Mucosa of descending colon (tissue), 3 donors: ENCODE data around the gene CCL26. TPM values are rescaled to one million over a fixed set of nuclear protein-coding genes. Genes with fewer than 3 reads are reported as not detected.

Source experiments
- ATAC-seq: fragments of 200-7000 bp; cut with Tn5 transposase; one replicate; pipeline ENCODE4 v1.9.1; 2020; ENCODE audit warnings: mild to moderate bottlenecking, moderate library complexity
- DNase-seq, 3 donors: peaks; one replicate each; pipeline ENCODE4 v3.0.0-alpha.2; 2020
- H3K36me3 ChIP-seq: fragments of 200-600 bp; one replicate; pipeline ENCODE4 v1.8.0; 2021; ENCODE audit warnings: low read depth, mild to moderate bottlenecking
- H3K4me1 ChIP-seq: fragments of 200-600 bp; one replicate; pipeline ENCODE4 v1.8.0; 2021; ENCODE audit warnings: low read depth, mild to moderate bottlenecking
- H3K4me3 ChIP-seq: fragments of 200-600 bp; one replicate; pipeline ENCODE4 v1.8.0; 2021; ENCODE audit warnings: mild to moderate bottlenecking
- H3K9me3 ChIP-seq: fragments of 200-600 bp; one replicate; pipeline ENCODE4 v1.8.0; 2021; ENCODE audit warnings: mild to moderate bottlenecking
- intact Hi-C, 2 donors: fragments of 100-400 bp; cut with DNase I in 1 of 2; cut with micrococcal nuclease in 1 of 2; formaldehyde crosslinking; loops; one replicate each; pipeline versions ENCODE4 v1.11.0 to v1.11.1; 2022; cut with DNase I, micrococcal nuclease
- total RNA-seq, 3 donors: library from RNA; stranded (reverse); fragmentation: NEBNext Ultra II Directional in 2 of 3; extraction: Animal tissue kit (Norgen Biotek cat#: 25700) in 2 of 3; gene quantifications; one replicate each; pipeline versions ENCODE4 v1.2.1 to v1.2.4, GENCODE V29; 2021 to 2023
- TF ChIP-seq, protein P1 (sequence below): fragments of 200-600 bp; IDR thresholded peaks from one replicate; pipeline ENCODE4 v1.8.0; 2022; ENCODE audit warnings: antibody characterized with exemption, mild to moderate bottlenecking
- donor health status: DM: no; HTN: no; CAD: no; lungs with moderate emphysema.
- donor health status: DM: no; HTN: no; CAD: no.
- donor health status: DM: no; HTN: yes; CAD: no.

The CCL26 gene
- total RNA-seq, 3 donors from 2014 or later: 0.84 to 1.1 TPM; not detected in 1

DNA sequence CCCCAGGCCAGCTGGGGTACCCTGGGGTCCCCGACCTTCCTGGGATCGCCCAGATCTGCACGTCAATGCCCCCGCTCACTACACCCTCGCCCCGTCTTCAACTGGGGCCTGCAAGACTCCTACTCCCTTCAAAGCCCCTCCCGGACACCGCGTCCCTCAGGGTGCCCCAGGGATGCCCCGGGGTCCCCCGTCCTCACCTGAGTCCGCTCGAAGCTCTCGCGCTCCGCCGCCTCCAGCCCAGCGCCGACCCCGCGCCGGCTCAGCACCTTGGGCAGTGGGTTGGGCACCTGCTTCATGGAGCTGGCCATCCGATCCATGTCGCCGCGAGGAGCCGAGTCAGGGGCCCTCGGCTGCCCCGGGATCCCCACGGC is 33.4 kb downstream of the CCL26 start, which contains the start of gene HIP1:
Gene HIP1, minus strand, starts transcription at position 338 of the 371 bp plus-strand sequence. Its CDS starts 21 bp downstream, at position 317.
- no peaks in the 10 kb centered on the region for H3K9me3 ChIP-seq
- no peak for ATAC-seq
- peaks cover 16% of the 10 kb centered on the region for H3K4me1 ChIP-seq
- TF ChIP-seq, protein P1, sequence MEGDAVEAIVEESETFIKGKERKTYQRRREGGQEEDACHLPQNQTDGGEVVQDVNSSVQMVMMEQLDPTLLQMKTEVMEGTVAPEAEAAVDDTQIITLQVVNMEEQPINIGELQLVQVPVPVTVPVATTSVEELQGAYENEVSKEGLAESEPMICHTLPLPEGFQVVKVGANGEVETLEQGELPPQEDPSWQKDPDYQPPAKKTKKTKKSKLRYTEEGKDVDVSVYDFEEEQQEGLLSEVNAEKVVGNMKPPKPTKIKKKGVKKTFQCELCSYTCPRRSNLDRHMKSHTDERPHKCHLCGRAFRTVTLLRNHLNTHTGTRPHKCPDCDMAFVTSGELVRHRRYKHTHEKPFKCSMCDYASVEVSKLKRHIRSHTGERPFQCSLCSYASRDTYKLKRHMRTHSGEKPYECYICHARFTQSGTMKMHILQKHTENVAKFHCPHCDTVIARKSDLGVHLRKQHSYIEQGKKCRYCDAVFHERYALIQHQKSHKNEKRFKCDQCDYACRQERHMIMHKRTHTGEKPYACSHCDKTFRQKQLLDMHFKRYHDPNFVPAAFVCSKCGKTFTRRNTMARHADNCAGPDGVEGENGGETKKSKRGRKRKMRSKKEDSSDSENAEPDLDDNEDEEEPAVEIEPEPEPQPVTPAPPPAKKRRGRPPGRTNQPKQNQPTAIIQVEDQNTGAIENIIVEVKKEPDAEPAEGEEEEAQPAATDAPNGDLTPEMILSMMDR: no peak
- H3K4me3 ChIP-seq: peak within 1 kb of the TSS; percentile 73
- no peak for DNase-seq
- H3K36me3 ChIP-seq: no peaks in the 10 kb centered on the region
- intact Hi-C loops: no loop called here

DNA sequence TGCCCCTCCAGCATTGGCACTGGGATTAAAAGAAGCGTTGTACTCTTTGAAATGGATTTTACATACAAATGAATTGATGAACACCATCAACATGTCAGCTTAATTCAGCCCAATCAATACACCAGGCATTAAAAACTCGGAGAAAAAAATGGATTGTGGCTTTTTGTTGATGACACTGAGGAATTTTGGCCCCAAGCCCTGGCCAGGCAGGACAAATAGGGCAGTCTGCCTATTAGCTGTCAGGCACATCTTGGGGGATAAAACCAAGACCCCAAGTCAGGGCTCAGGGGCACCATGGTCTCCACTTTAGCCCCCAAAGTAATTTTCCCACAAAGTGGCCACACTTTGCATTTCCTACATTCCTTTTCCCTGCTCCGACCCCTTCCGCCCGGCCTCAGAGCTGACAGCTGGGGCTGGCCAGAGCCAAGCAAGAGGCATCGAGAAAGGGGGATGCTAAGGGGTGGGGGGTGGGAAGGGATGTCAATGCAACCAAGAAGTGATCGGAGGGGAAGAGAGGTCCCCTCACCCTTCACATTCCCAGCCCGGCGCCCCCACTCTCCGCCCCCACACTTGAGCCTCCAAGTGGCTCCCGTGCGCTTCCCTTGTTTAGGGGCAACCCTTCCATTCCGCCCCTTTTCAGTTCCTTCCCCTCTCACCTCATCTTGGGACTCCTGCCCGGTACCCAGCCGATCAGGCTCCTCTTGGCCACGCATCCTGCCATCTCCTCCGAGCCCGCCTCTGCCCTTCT is 34.0 kb downstream of the CCL26 start:
- TF ChIP-seq, protein P1: no peak
- no peak for DNase-seq
- intact Hi-C loops: no loop called here

DNA sequence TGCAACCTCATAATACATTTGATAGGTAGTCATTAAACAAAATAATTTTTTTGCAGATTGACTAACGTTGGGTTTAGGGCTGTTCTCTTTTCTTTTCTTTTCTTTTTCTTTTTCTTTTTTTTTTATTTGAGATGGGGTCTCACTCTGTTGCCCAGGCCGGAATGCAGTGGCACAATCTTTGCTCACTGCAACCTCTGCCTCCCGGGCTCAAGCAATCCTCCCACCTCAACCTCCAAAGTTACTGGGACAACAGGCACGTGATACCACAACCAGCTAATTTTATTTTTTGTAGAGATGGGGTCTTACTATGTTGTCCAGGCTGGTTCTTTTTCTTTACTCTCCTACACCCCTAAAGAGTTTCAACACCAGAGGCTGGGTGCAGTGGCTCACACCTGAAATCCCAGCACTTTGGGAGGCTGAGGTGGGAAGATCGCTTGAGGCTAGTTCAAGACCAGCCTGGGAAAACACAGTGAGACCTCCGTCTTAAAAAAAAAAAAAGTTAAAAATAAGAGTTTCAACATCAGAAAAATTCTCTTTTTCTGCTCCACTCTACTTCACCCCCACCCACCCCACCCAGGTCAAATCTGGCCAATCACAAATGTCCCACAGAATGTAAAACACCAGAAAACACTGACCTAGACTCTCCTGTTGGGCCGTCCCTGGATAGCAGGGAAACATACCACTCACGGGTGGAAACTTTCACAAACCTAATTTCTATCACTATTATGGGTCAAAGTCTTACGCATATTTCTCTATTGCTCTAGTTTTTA is 36.2 kb downstream of the CCL26 start:
- DNase-seq (no peak), ATAC-seq (no peak)
- Histone ChIP-seq H3K4me3 (no peak overlapping the region), H3K9me3 (no peaks in the 10 kb centered on the region), H3K4me1 (peaks cover 11% of the 10 kb centered on the region), H3K36me3 (no peaks in the 10 kb centered on the region)
- TF ChIP-seq, protein P1: no peak
- intact Hi-C loops: no loop called here

More for the DNA sequence above, 34.0 kb downstream of the CCL26 start:
- Histone ChIP-seq H3K4me3 (peak overlapping the region; percentile 73), H3K4me1 (peaks cover 16% of the 10 kb centered on the region), H3K9me3 (no peaks in the 10 kb centered on the region), H3K36me3 (no peaks in the 10 kb centered on the region)
- no peak for ATAC-seq

DNA sequence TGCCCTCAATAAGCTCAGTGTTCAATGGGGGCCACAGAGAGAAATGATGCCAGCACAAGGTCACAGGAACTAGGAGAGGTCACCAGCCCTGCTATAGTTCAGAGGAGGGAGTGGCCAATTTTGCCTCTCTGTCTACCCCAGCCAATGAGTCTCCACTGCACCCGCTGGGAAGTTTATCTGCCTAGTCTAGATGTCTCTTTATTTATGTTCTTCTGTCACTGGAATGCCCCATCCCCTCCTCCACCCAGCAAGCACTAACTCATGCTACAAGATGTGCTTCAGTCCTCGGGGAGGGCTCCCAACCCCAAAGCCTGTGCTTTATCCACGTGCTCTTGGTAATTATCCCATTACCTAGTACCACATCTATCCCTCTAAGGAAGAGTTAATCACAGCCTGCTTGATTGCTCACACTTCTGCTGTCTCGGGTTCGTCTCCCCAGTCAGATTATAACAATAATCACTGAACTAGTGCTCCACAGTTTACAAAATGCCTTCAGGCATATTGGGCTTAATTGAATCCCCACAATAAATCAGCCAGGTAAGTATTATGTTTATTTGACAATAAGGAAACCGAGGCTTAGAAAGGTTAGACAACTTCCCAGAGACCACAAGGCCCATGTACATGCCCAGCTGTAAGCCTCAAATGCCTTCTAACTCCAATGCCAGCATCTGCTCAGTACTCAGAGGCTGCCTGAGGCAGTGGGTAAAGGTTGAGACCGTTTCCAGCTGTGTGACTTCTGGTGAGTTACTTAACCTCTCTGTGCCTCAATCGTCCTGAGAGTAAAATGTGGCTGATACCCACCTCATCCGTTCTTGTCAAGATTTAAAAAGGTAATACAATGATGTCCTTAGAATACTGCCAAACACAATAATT is 37.2 kb downstream of the CCL26 start:
- H3K36me3 ChIP-seq: no peaks in the 10 kb centered on the region
- H3K4me3 ChIP-seq: no peak overlapping the region
- TF ChIP-seq, protein P1: no peak
- intact Hi-C loops: no loop called here
- ATAC-seq (no peak), DNase-seq (no peak)
- peaks cover 8% of the 10 kb centered on the region for H3K4me1 ChIP-seq
- H3K9me3 ChIP-seq: no peaks in the 10 kb centered on the region

DNA sequence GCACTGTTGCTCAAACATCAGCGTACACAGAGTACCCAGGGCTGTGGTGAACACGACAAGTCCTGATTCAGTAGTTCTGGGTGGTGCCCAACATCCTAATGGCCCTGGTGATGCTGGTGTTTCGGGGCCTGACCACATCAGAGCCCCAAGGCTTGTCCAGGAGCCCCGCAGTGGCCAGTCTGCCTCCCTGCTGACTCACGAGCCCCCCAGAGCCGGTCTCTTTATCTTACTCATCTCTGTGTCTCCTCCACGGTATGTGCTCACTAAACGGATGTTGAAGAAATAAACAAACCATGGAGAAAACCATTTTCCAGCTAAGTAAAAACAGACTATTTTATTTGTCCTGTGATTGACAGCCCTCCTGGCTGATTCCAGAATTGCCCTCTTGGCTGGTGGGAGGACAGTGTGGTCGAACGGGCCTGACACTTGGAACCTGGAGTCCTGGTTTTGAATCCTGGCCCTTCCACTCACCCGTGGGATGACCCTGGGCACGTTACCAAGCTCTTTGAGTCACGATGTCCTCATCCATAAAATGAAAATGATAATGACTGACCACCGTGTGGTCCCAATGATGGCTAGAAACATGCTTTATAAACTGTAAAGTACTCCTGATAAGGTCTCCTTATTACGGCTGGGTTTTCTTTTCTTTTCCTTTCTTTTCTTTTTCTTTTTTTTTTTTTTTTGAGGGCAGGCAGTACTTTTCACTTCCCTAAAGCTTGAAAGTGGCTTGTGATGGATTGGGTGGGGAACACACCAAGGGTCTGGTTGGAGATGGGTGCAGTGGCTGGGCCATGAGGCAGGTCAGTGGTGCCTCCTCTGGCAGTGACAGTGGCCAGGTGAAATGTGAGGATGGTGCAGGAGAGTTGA is 39.0 kb downstream of the CCL26 start:
- DNase-seq: peak in 1 of 3 donors; percentile 50
- TF ChIP-seq, protein P1: no peak
- intact Hi-C loops: no loop called here

More for the DNA sequence above, 39.0 kb downstream of the CCL26 start:
- Histone ChIP-seq H3K36me3 (no peaks in the 10 kb centered on the region), H3K4me3 (no peak overlapping the region), H3K4me1 (peaks cover 13% of the 10 kb centered on the region), H3K9me3 (no peaks in the 10 kb centered on the region)
- ATAC-seq: no peak
